GM18867 (cell line): Measurements from ENCODE around the gene ANKRD11.

ENCODE experiments used
- ATAC-seq: cut with Tn5 transposase; IDR thresholded peaks from one replicate; pipeline ENCODE4 v1.9.1; 2021; ENCODE audit warnings: mild to moderate bottlenecking, moderate library complexity; ENCODE audit not compliant: unreplicated experiment

The ANKRD11 gene

DNA sequence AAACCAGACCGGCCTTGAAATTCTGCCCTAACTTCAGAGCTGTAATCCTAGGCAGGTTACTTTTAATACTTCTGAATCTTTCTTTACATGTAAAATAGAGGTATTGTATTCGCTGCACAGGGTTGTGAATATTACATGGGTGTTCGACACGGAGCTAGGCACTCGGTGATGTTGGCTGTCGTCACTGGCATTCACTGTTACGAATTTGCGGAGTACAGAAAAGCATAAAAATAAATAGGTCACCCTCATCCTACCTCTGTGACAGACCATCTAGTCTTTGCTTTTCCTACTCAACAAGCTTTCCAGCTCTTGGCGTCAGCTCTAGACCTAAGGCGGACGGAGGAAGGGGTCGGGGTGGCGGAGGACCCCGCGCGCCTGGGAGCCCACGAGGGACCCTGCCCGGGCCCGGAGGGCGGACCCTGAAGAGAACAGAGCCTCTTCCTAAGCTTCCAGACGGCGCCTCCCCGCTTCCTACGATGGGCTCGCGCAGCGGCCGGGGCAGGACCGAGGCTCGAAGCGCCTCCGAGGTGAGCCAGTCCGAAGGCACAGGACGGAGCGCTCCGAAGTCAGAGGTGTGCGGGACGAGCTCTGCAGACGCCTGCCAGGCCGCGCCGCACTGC is 17.0 kb upstream of the ANKRD11 start:
- peak; percentile 2 for ATAC-seq

DNA sequence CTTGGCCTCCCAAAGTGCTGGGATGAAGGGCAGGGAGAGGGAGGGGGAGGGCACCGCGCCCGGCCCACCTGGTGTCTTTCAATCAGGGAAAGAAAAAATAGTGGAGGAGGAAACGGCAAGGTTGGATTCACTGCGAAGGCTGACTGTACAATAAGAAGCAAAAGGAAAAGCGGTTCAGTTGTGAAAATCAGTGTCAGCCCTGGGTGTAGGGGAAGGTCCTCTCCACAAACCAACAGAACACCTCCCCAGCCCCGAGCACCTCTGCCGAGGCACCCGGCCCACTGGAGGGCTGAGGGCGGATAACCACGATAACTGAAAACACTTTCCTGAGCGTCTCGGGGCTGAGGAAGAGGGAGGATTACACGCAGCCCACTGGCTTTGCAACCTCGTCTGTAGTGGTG is 16.4 kb upstream of the ANKRD11 start:
- ATAC-seq, result no peak

DNA sequence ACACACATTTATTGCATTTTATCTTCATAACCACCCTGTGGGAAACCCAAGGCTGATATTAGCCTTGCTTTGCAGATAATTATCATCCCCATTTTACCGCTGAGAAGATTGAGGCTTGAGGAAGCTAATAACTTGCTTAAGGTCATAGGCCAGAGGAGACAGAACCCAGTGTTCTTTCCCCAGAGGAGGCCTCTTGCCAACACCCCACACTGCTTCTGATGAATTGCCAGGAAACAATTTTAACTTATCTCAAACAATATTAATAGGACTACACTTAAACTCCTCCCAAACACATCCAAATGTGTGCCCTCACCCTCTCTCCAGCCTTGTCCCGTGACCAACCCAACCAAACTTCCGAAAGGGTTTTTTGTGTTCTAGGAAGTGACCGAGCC is 15.7 kb upstream of the ANKRD11 start:
- no peak for ATAC-seq

DNA sequence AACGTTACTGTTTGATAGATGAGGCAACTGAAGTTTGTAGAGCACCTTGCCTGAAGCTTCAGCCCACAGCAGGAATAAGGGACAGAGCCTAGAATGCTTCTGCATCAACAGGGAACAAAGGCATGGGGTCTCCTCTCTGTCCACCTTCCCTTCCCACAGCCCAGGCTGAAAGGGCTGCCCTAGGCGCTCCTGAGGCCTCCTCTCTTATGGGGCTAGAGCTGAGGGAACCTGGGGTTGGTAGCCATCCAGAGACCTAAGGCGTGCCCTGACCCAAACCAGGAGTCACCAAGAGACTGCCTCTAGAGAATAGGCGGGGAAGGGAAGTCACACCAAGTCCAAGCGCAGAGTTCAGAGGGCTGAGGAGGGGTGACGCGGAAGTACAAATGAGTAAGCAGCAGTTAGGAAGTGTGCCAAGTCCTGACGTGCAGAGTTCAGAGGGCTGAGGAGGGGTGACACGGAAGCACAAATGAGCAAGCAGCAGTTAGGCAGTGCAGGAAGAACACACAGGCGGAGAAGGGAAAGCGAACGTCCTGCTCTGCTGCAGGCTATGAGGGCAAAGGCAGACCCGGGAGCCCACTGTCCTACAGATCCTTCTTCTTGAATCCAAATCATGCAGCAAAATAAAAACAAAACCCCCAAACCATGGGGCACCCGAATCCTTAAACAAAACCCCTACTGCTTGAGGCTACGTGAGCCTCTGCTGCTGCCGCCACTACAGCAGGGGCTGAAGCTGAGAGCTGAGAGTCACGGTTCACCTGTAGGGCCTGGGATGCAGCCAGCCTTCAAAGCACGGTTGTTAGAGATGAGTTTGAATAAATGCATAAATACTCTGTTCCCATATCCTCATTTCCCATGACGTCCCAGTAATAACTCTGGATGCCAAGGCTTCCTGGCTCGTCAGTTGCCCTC is 15.1 kb upstream of the ANKRD11 start:
- peak; percentile 50 for ATAC-seq

DNA sequence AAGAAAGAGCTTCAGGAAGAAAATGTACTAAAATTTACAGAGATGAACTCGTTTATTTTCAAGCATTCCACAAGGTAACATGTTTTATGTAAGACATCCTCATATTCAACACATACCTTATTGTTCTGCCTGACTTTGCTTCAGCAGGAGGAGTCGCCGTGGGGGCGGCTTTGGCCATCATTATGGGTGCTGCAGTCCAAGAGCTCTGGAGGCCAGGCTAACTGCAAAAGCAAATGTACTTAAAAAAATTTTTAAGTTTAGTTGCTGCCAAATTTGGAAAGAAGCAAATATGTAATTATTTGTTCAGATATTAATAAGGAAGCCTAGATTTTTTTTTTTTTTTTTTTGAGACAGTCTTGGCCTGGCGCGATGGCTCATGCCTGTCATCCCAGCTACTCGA is 13.7 kb upstream of the ANKRD11 start:
- no peak for ATAC-seq

DNA sequence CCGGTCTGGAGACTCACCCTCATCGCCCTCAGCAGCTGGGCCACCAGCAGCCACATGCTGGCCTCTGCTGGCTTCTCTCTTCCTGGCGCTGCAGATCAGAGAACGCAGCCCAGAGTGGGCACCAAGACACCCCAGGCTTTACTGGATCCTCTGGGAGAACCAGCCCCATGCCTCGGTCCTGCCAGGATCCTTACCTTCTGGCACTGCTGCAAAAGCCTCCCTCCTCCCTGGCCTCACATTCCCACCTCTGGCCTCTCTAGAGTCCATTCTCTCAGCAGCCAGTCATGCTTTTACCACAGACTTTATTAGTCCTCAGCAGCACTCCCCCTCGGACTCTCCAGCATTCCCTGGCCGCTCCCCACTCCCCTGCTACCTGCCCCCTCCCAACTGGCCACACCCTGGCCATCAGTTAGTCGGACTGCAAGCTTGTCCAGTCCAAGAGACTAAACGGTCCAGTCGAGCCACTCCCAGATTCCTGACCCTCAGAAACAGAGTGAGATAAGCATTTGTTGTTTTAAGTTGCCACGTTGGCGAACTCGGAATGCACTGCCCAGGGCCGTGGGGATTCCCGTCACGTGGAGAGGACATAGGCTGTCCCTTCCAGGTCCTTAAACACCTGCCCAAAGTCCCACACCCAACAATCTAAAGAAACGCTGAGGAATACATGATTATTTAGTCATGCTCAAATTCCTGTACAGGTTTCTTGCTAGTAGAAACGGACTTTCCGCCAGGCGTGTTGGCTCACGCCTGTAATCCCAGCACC is 11.9 kb upstream of the ANKRD11 start:
- no peak for ATAC-seq

DNA sequence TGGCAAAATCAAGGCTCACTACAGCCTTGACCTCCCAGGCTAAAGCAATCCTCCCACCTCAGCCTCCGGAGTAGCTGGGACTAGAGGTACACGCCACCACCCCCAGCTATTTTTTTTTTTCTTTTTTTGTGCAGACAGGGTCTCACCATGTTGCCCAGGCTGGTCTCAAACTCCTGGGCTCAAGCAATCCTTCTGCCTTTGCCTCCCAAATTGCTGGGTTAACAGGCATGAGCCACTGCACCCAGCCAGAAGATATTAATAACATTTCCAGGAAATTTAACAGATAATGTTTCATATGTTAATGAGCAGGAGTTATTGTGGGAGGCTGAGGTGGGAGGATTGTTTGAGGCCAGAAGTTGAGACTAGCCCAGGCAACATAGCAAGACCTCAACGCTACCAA is 9.4 kb upstream of the ANKRD11 start:
- ATAC-seq, result no peak

DNA sequence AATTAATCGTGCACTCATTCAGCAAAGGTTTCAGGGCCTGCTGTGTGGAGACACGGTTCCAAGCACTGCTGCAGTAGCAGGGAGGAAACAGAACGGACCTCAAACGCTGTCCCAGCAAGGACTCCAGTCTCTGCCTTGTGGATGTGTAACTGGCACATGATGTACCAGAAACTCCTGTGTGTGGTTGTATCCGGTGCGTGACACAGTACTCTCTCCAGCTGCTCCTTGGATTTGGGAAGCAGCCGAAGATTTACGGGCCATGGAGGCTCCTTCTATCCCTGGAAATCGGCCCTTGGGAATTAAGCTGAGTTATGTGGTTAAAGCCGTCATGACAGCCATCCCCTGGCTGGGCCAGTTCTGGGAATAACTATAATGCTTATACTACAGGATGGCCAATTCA is 8.5 kb upstream of the ANKRD11 start:
- no peak for ATAC-seq

DNA sequence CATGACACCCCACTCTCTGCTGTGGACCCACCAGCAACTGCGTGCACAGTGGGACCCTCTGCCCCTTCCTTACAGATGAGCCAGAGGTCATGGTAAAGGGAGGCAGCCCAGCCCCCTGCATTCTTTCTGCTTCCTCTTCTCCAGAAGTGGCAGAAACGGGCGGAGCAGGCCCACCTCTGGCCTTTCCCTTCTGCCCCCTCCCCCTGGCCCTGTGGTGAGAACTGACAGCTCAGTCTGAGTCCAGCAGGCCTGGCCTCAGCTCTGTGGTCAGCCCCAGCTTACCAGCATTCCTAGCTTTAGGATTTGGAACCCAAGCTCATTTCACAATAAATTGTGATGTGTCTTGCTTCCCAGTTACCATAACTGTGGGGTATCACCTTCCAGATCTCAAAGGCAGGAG is 4.8 kb upstream of the ANKRD11 start:
- ATAC-seq, result no peak

DNA sequence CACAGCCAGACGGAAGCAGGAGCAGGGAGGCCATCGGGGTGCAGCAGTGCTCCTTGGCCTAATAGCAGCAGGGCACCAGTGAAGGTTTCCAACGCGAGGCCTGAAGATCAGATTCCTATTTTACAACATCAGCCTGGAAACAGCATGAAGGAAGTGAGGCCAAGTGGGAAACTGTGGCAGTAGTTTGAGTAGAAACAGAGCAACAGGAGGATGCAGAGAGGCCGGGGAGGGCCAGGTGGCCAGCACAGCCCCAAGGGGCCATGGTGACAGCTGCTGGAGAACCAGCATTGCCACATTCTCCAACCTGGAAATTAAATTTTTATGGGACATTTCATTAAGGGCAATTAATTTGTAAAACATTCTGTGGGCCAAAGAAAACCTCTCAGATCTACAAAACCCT is 3.4 kb upstream of the ANKRD11 start:
- no peak for ATAC-seq

DNA sequence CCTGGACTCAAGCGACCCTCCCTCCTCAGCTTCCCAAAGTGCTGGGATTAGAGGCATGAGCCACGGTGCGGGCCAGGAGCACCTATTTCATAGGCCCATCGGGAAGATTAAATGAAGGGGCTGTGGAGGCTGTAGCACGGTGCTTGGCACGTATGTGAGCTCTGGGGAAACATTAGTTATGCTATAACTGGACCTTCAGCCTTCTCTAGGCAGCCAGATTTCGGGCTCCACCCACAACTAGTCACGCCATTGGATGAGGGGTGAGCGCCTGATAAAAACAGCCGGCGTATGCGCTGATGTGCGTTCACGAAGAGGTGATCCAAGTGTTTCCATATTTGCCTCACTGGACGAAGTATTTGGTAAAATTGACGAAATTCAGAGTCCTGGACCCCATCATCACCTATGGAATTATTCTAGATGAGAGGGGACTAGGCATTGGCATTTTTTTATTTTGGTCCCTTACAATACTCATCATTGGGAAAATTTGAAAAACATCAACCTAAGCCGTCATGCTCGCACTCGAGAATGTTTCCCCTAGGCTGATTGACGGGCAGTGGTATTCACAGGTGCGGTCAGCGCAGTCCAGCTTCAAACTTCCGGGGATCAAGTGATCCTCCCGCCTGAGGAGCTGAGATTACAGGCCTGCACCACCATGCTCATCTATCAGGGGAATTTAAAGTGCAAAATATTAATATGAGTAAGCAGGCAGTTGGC is 1.8 kb upstream of the ANKRD11 start:
- no peak for ATAC-seq

DNA sequence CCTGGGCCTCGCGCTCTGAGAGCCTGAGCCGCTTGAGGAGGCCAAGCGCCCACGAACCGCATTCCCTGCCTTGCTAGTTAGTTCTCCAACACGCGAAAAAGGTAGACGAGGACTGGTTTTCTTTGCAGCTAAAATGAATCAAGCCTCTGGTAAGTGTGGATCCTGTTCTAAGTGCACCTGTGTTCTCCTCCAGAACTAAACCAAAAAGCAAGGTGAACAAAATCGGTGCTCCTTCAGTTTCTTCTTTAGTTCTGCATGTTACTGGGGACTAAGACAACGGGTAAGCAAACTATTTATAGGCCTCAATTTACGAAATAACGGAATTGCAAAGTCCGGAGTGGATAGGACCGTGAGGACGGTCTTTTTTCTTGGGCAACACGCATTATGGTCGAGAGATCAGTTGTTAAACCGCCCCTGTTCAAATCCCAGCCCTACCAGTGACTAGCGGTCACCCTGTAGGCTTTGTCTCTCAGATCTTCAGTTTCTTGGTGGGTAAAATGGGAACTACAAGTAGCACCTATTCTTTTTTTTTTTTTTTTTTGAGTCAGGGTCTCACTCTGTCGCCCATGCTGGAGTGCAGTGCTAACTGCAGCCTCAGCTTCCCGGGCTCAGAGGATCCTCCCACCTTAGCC is 993 bp upstream of the ANKRD11 start:
- no peak for ATAC-seq

DNA sequence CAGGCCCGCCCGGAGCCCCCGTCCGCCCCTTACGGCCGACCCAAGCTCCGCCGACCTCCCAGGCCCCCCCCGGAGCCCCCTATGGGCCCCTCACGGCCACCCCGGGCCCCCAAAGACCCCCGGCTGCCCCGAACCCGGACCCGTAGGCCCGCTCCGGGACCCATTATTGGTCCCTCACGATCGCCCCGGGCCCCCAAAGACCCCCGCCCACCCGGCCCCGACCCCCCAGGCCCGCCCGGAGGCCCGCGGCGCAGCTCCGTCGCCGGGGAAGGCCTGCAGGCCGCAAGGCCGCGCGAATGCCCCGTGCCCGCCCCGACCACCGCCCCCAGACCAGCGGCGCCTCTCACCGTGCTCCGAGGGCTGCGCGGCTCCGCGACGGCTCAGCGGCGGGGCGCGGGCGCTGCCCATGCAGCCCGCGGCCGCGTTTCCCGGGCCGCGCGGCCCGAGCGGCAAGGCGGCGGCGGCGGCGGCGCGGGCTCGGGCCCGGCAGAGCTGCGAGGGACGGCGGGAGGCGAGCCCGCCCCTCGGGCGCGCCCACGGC is 393 bp downstream of the ANKRD11 start:
- no peak for ATAC-seq

DNA sequence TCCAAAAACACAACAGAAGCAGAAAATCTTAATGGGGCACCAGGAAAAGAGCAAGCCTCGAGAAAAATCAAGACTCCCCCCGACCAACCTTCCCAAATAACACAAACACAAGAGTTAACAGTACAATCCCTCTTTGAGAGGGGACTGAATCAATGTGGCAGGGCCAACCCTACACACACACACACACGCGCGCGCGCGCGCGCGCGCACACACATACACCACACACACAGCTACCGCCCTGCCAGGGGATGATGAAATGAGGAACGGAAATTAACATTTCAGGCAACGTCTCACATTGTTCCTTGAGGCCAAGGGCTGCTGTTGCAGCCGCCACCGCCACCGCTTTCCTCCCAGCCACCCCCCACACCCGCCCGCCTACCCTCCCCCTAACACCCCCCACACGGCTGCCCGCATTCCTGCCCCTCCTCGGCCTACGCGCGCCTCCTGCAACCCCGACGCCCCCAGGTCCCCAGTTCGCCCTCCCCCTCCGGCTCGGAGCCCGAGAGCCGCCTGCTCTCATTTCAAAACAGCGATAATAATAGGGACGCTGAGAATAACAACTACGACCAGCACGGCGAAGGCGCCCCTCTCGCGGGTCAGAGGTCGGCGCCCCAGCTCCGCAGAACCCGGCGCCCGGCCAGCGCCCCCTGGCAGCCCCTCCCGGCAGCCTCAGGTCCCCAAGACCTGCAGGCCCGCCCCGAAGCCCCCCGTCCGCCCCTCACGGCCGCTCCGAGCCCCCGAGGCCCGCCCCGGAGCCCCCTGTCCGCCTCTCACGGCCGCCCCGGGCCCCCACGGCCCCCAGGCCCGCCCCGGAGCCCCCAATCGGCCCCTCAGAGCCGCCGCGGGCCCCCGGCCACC is 1.1 kb downstream of the ANKRD11 start:
- ATAC-seq, result peak; percentile 20

DNA sequence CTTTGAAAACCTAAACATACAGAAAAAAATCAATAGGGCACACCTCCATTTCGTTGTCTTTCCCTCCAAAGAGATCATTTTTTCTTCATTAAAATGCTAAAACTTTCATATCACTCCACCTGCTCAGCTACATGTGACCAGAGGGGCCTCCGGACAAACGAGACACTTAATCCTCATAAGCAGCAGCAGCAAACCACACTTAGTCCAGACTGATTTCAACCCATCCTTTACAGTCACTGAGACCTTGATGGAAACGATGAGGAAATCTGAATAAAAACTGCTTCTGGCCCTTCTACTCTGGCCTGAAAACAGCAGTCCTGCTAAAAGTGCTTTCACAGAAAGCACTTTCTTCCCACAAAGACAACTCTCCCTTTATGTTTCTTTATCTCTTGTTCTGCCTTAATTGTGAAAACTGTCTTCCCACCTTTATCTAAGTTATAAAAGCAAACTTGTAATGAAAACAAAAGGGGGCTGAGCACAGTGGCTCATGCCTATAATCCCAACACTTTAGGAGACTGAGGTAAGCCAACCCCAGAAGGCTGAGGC is 4.6 kb downstream of the ANKRD11 start:
- ATAC-seq, result no peak

DNA sequence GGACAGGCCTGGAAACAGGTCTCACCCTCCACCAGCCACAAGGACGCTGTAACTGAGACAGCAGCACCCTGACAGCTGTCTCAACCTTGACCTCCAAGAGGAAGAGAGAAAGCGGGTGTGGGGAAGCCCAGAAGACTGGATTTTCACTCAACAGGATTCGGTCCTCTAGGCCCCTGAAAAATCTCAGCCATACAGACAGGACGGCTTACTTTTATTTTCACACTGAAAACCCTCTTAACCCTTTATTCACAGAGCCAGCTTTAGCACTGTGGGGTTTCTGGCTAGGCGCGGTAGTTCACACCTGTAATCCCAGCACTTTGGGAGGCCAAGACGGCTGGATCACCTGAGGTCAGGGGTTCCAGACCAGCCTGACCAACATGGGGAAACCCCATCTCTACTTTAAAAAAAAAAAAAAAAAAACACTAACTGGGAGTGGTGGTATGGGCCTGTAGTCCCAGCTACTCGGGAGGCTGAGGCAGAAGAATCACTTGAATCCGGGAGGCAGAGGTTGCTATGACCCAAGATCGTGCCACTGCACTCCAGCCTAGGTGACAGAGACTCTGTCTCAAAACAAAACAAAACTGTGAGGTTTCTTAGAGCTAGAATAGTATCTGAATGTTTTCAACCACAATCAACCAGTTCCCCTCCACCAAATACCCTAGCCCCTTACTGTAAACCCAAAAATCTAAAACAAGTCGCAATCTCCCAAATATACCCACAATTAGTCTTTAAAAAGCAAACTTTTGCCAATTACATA is 5.3 kb downstream of the ANKRD11 start:
- ATAC-seq, result peak; percentile 30

DNA sequence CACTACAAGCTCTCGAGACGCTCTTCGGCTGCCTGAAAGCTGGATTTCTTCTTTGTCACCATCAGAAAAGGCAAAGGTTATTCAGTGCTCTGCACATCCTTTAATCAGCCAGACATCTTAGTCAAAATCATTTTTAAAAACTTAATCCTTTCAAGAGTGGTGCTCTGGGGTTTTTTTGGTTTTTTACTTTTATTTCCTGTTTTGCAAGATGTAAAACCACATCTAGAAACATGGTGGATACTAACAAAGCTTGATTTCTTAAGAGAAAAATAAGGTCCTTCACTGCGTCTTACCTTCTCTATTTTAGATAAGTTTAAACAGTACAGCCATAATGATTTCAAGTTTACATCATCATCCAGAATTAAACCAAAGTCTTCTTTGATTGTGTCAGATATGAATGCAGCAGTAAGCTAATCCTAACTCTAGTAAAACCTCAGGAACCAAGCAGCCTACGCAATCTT is 6.3 kb downstream of the ANKRD11 start:
- no peak for ATAC-seq

DNA sequence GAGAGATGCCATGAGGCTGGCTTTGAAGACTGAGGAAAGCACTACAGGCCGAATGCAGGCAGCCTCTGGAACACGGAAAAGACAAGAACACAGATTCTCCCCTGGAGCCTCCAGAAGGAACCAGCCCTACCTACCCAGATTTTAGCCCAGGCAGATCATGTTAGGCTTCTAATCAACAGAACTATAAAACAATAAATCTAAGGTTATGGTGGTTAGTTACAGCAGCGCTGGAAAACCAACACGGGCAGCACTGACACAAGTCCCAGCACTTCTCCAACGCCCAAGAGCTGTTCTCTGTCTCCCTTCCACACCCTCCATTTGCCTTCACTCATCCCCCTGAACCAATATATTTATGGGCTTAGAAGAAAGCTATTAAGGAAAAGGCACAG is 7.5 kb downstream of the ANKRD11 start:
- no peak for ATAC-seq
